ENCODE measurements around the gene NRN1L. TPM values are rescaled to one million over a fixed set of nuclear protein-coding genes. Genes with fewer than 3 reads are reported as not detected.
"Not testable (repeated sequence)": the region's sequence is repeated elsewhere in the genome, so short reads cannot be mapped to it uniquely, and the experiment has no call there.

NRN1L gene
- 1 to 10 TPM in 4 of 5 donors, under 1 TPM in 1; 0.72 to 5.3 (median 3.1) TPM for total RNA-seq
- total RNA-seq (2013) = 0.70 TPM
- 0 to 0.35 (median 0.06) reads per million in 29 experiments for total RNA-seq

DNA sequence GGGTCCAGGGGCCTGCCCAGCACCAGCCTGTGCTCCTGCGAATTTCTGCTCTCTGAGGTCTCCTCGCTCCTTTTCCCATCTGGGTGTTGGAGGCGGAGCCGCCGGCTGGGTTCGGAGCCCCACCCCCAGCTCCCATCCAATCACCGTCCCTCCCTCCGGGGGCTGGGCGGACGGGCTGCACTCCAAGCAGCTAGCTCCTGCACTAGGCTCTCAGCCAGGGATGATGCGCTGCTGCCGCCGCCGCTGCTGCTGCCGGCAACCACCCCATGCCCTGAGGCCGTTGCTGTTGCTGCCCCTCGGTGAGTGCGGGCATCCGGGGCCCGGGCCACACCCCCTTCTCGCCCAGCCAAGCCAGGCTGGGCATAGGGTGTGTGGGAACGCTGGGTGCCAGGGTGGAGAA lies at the start of gene NRN1L:
Gene NRN1L (plus strand): TSS at position 202 of the 400 bp plus-strand sequence. CDS start 19 bp downstream, at position 221.
- Histone ChIP-seq H3K9me3 (no peaks in the 10 kb centered on the region), H3K4me3 (ENCODE audit: control insufficient read depth in 1 of 2, extremely low read depth in 1 of 2, low read length in 1 of 2) (no peak within 1 kb of the TSS), H3K27me3 (replicated peaks in 1 of 2; ENCODE audit: control insufficient read depth in 2 of 2, extremely low read depth in 1 of 2, insufficient read depth in 2 of 2, low read length in 1 of 2) (no peaks in the 10 kb centered on the region), H3K36me3 (ENCODE audit: control insufficient read depth in 2 of 2, extremely low read depth in 1 of 2, insufficient read depth in 1 of 2, low read length in 1 of 2) (peaks cover 21 to 61% of the 10 kb centered on the region in 2 donors), H3K27ac (ENCODE audit: low read length) (no peak within 1 kb of the TSS), H3K4me1 (ENCODE audit: control insufficient read depth in 1 of 2, extremely low read depth in 1 of 2, insufficient read depth in 2 of 2, low read length in 2 of 2) (no peaks in the 10 kb centered on the region)
- ChIA-PET CTCF (interaction anchor here in 1 of 2 donors (1.8 kb wide), 1 partner anchor 156 kb away, joined by 8 read pairs; no protein-coding TSS in a partner anchor), POLR2A (no interaction called here)
- H3K27ac Mint-ChIP-seq = no peak within 1 kb of the TSS
- no peak for ATAC-seq (replicated peaks in 1 of 4)
- 96% methylated on average over 15 of the region's 22 CpGs for WGBS (ENCODE audit: insufficient coverage)
- H3K9me3 Mint-ChIP-seq = no peaks in the 10 kb centered on the region
- no peaks in the 10 kb centered on the region for H3K27me3 Mint-ChIP-seq
- no peak for DNase-seq
- H3K36me3 Mint-ChIP-seq = peaks cover 31% of the 10 kb centered on the region
- H3K4me1 Mint-ChIP-seq = peaks cover 0 to 7% (median 0%) of the 10 kb centered on the region in 3 donors
- H3K4me3 Mint-ChIP-seq = no peak within 1 kb of the TSS

DNA sequence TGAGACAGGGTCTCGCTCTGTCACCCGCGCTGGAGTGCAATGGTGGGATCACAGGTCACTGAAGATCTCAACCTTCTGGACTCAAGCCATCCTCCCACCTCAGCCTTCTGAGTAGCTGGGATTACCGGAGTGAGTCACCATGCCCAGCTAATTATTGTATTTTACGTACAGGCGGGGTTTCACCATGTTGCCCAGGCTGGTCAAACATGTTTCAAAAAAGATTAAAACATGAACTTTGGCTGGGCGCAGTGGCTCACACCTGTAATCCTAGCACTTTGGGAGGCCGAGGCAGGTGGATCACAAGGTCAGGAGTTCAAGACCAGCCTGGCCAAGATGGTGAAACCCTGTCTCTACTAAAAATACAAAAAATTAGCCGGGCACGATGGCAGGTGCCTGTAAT lies 47.5 kb upstream of the NRN1L start:
- H3K27ac ChIP-seq (ENCODE audit: low read length); H3K27ac Mint-ChIP-seq; ATAC-seq (replicated peaks in 1 of 4); H3K36me3 Mint-ChIP-seq; H3K27me3 Mint-ChIP-seq; DNase-seq; H3K36me3 ChIP-seq (ENCODE audit: control insufficient read depth in 2 of 2, extremely low read depth in 1 of 2, insufficient read depth in 1 of 2, low read length in 1 of 2); H3K4me3 ChIP-seq (ENCODE audit: control insufficient read depth in 1 of 2, extremely low read depth in 1 of 2, low read length in 1 of 2); H3K9me3 Mint-ChIP-seq; H3K4me3 Mint-ChIP-seq; H3K27me3 ChIP-seq (replicated peaks in 1 of 2; ENCODE audit: control insufficient read depth in 2 of 2, extremely low read depth in 1 of 2, insufficient read depth in 2 of 2, low read length in 1 of 2); H3K9me3 ChIP-seq: not testable (repeated sequence)
- WGBS (ENCODE audit: insufficient coverage) = no CpG with 5 or more reads among the region's 10 CpGs
- H3K4me1 Mint-ChIP-seq = peaks cover 6 to 23% (median 20%) of the 10 kb centered on the region in 3 donors
- ChIA-PET POLR2A (interaction anchor here in 1 of 2 donors (0.6 kb wide), 1 partner anchor 19 kb away, joined by 6 read pairs; no protein-coding TSS in a partner anchor), CTCF (interaction anchor here (0.6 to 0.7 kb wide), 2 partner anchors 29 to 316 kb away, joined by 3 to 4 read pairs; no protein-coding TSS in a partner anchor)
- H3K4me1 ChIP-seq (ENCODE audit: control insufficient read depth in 1 of 2, extremely low read depth in 1 of 2, insufficient read depth in 2 of 2, low read length in 2 of 2) = peaks cover 8 to 27% of the 10 kb centered on the region in 2 experiments

DNA sequence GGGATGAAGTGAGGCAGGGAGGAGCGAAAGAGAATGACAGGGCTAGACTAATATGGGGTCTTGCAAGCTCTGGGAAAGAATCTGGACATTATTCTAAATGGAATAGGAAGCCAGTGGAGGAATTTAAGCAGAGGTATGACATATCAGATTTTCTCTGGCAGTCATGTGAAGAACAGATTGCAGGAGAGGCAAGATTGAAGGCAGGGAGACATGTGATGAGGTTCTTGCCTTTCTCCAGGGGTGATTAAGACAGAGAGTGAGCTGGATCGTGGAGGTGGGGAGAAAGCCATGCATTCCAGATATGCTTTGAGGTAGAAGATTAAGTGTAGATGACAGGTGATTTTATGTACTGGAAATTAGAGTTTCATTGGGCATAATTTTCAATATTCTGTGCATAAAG lies 46.9 kb upstream of the NRN1L start:
- no peak for DNase-seq
- no peak for ATAC-seq (replicated peaks in 1 of 4)
- Mint-ChIP-seq H3K27ac (no peak overlapping the region), H3K4me3 (no peak overlapping the region), H3K27me3 (no peaks in the 10 kb centered on the region), H3K9me3 (no peaks in the 10 kb centered on the region), H3K36me3 (no peaks in the 10 kb centered on the region), H3K4me1 (peaks cover 6 to 18% (median 14%) of the 10 kb centered on the region in 3 donors)
- Histone ChIP-seq H3K27ac (ENCODE audit: low read length) (no peak overlapping the region), H3K4me1 (ENCODE audit: control insufficient read depth in 1 of 2, extremely low read depth in 1 of 2, insufficient read depth in 2 of 2, low read length in 2 of 2) (peaks cover 8 to 25% of the 10 kb centered on the region in 2 experiments), H3K4me3 (ENCODE audit: control insufficient read depth in 1 of 2, extremely low read depth in 1 of 2, low read length in 1 of 2) (no peak overlapping the region), H3K9me3 (no peaks in the 10 kb centered on the region), H3K27me3 (replicated peaks in 1 of 2; ENCODE audit: control insufficient read depth in 2 of 2, extremely low read depth in 1 of 2, insufficient read depth in 2 of 2, low read length in 1 of 2) (no peaks in the 10 kb centered on the region), H3K36me3 (ENCODE audit: control insufficient read depth in 2 of 2, extremely low read depth in 1 of 2, insufficient read depth in 1 of 2, low read length in 1 of 2) (no peaks in the 10 kb centered on the region)
- POLR2A ChIA-PET = interaction anchor here in 1 of 2 donors (0.6 kb wide), 1 partner anchor 18 kb away, joined by 6 read pairs; no protein-coding TSS in a partner anchor
- CTCF ChIA-PET = interaction anchor here (0.6 to 0.7 kb wide), 2 partner anchors 29 to 317 kb away, joined by 3 to 4 read pairs; no protein-coding TSS in a partner anchor
- whole genome bisulfite sequencing (ENCODE audit: insufficient coverage) = 100% methylated on average over 1 of the region's 2 CpGs

DNA sequence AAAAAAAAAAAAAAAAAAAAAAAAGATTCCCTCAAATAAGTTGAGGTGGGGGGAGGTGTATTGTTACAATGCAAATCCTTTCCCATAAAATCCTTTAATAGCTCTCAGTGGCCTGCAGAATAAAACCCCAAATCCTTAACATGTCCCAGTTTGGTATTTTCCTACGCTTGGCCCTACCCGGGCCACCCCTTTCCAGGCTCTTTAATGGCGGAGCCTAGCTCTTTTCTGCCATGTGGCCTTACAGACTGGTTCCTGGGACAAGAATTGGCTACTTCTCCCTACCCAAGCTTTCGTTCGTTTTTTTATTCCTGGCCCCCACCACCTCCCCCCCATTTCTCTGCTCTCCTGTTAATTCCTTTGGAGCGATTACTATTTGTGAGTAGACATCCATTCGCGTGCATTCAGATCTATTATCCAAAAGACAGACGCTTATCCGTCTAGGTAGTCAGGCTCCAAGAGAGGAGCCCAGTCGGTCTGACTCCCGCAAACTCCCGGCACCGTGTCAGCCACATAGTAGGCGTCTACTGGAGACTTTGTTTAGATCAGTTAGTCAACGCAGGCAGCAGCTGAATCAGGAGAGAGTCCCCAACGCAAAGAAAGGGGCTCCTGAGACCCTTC lies 43.4 kb upstream of the NRN1L start:
- no peak for ATAC-seq (replicated peaks in 1 of 4)
- no peaks in the 10 kb centered on the region for H3K27me3 ChIP-seq (replicated peaks in 1 of 2; ENCODE audit: control insufficient read depth in 2 of 2, extremely low read depth in 1 of 2, insufficient read depth in 2 of 2, low read length in 1 of 2)
- H3K27ac ChIP-seq (ENCODE audit: low read length) = peak overlapping the region; percentile 95
- DNase-seq = no peak
- peak overlapping the region in 1 of 2 donors; percentile 78 for H3K4me3 ChIP-seq (ENCODE audit: control insufficient read depth in 1 of 2, extremely low read depth in 1 of 2, low read length in 1 of 2)
- no peaks in the 10 kb centered on the region for H3K36me3 ChIP-seq (ENCODE audit: control insufficient read depth in 2 of 2, extremely low read depth in 1 of 2, insufficient read depth in 1 of 2, low read length in 1 of 2)
- peak overlapping the region; percentile 98 to 100 for H3K27ac Mint-ChIP-seq
- no peaks in the 10 kb centered on the region for H3K9me3 ChIP-seq
- peaks cover 32 to 45% of the 10 kb centered on the region in 2 experiments for H3K4me1 ChIP-seq (ENCODE audit: control insufficient read depth in 1 of 2, extremely low read depth in 1 of 2, insufficient read depth in 2 of 2, low read length in 2 of 2)
- no peaks in the 10 kb centered on the region for H3K27me3 Mint-ChIP-seq
- no peaks in the 10 kb centered on the region for H3K9me3 Mint-ChIP-seq
- no peaks in the 10 kb centered on the region for H3K36me3 Mint-ChIP-seq
- peaks cover 31 to 38% (median 37%) of the 10 kb centered on the region in 3 donors for H3K4me1 Mint-ChIP-seq
- CTCF ChIA-PET = interaction anchor here (0.6 to 0.9 kb wide), 7 partner anchors 24 to 422 kb away, joined by 3 to 7 read pairs (median 4); partner anchors contain the start of genes C16orf86 (in 1 of the 2), ENKD1 (in 1 of the 2), RANBP10 (in 1 of the 2) and TSNAXIP1 (in 1 of the 2)
- POLR2A ChIA-PET = interaction anchor here in 1 of 2 donors (0.7 kb wide), 1 partner anchor 377 kb away, joined by 3 read pairs; no protein-coding TSS in a partner anchor
- peak overlapping the region; percentile 92 to 97 (median 93) for H3K4me3 Mint-ChIP-seq
- 69% methylated on average over 17 of the region's 17 CpGs for WGBS (ENCODE audit: insufficient coverage)

DNA sequence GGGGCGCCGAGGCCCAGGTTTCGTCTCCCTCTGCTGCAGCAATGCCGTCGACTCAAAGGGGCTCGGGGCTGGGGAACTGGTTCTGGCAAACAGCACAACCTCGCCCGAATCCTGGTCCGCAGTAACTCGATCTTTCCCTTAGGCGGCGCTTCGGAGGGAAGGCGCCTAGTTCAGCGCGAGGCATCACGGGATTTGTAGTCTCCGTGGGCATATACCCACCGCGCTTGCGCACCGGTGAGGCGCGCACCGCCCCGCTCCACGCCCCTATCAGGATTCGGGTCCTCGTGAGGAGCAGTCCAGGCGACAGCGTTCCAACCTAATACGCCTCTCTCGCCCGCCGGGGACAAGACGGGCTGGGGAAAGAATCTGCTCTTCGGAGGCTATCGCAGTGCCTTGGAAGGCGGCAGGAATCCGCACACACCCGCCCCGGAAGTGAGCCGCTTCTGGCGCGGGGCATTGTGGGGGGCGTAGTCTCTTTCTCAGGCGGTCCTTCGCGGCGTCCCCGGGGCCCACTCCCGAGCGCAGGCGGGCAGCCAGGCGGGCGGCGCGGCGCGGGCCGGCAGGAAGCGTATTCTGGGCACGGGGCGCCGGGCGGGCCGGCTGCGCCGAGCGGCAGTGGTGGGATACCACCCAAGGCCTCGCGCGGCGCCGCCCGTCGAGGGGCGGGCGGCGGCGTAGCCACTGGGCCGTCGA lies 42.7 kb upstream of the NRN1L start, which contains the start of gene THAP11:
Gene THAP11 (plus strand): TSS at position 505 of the 693 bp plus-strand sequence. CDS start 235 bp downstream, outside the sequence.
- Histone ChIP-seq H3K27ac (ENCODE audit: low read length) (peak within 1 kb of the TSS; percentile 95), H3K9me3 (no peaks in the 10 kb centered on the region), H3K27me3 (replicated peaks in 1 of 2; ENCODE audit: control insufficient read depth in 2 of 2, extremely low read depth in 1 of 2, insufficient read depth in 2 of 2, low read length in 1 of 2) (no peaks in the 10 kb centered on the region), H3K36me3 (ENCODE audit: control insufficient read depth in 2 of 2, extremely low read depth in 1 of 2, insufficient read depth in 1 of 2, low read length in 1 of 2) (no peaks in the 10 kb centered on the region), H3K4me3 (ENCODE audit: control insufficient read depth in 1 of 2, extremely low read depth in 1 of 2, low read length in 1 of 2) (peak within 1 kb of the TSS; percentile 78 to 97), H3K4me1 (ENCODE audit: control insufficient read depth in 1 of 2, extremely low read depth in 1 of 2, insufficient read depth in 2 of 2, low read length in 2 of 2) (peaks cover 32 to 46% of the 10 kb centered on the region in 2 experiments)
- peak; percentile 57 to 62 (median 60) for ATAC-seq (replicated peaks in 1 of 4)
- Mint-ChIP-seq H3K4me1 (peaks cover 31 to 38% (median 37%) of the 10 kb centered on the region in 3 donors), H3K36me3 (no peaks in the 10 kb centered on the region), H3K4me3 (peak within 1 kb of the TSS; percentile 94 to 97 (median 96)), H3K27me3 (no peaks in the 10 kb centered on the region), H3K27ac (peak within 1 kb of the TSS; percentile 98 to 100), H3K9me3 (no peaks in the 10 kb centered on the region)
- peak; percentile 84 to 97 (median 92) for DNase-seq
- ChIA-PET CTCF (interaction anchor here in 1 of 2 donors (0.6 kb wide), 1 partner anchor 198 kb away, joined by 3 read pairs; no protein-coding TSS in a partner anchor), POLR2A (no interaction called here)
- under 1% methylated on average over 83 of the region's 83 CpGs for WGBS (ENCODE audit: insufficient coverage)
